Peyer's patch (tissue), 4 donors: Measurements from ENCODE around the gene HEYL. TPM values are rescaled to one million over a fixed set of nuclear protein-coding genes. Genes with fewer than 3 reads are reported as not detected.
"Not testable (repeated sequence)": the region's sequence is repeated elsewhere in the genome, so short reads cannot be mapped to it uniquely, and the experiment has no call there.

Experiments
- DNase-seq, 3 donors: peaks; one replicate each; pipeline ENCODE4 v3.0.0-alpha.2; 2017 to 2019
- H3K27ac ChIP-seq, 4 donors: fragments of 200-600 bp; sonication (generic); one replicate each; pipeline ENCODE4 v1.5.1; 2016 to 2019
- H3K27me3 ChIP-seq, 2 donors: fragments of 200-600 bp; sonication (generic); one replicate each; pipeline ENCODE4 v1.5.1; 2019
- H3K36me3 ChIP-seq, 3 donors: fragments of 200-600 bp; sonication (generic); one replicate each; pipeline ENCODE4 v1.5.1; 2016 to 2019
- H3K4me1 ChIP-seq, 4 donors: fragments of 200-600 bp; sonication (generic); one replicate each; pipeline ENCODE4 v1.5.1; 2016 to 2019
- H3K4me3 ChIP-seq, 4 donors: fragments of 200-600 bp; sonication (generic); 1 replicate in 3 of 4; 2 replicates in 1 of 4; pipeline ENCODE4 v1.5.1; 2016 to 2019; ENCODE audit warnings: mild to moderate bottlenecking in 1 of 4
- H3K9me3 ChIP-seq, 4 donors: fragments of 200-600 bp; sonication (generic); one replicate each; pipeline ENCODE4 v1.5.1; 2016 to 2019; ENCODE audit warnings: mild to moderate bottlenecking in 1 of 4
- CTCF ChIP-seq, 6 experiments: fragments of 450-650 bp in 4 of 6; fragments of 200-600 bp in 2 of 6; sonication (generic) in 1 of 6; IDR thresholded peaks; one replicate each; pipeline ENCODE4 v1.5.1; 2017 to 2019; ENCODE audit warnings: antibody characterized with exemption in 6 of 6, mild to moderate bottlenecking in 3 of 6, moderate library complexity in 1 of 6
- POLR2A ChIP-seq, 2 donors: fragments of 450-650 bp; IDR thresholded peaks; one replicate each; pipeline ENCODE4 v1.5.1; 2017; ENCODE audit warnings: antibody characterized with exemption in 2 of 2, mild to moderate bottlenecking in 2 of 2, moderate library complexity in 2 of 2
- total RNA-seq, 4 donors: library from RNA; depleted of rRNA; stranded (reverse); fragments of >200 nt; gene quantifications; one replicate each; pipeline ENCODE4 v1.1.0, GENCODE V29; 2016

Gene HEYL
- total RNA-seq, 4 donors from 2014 or later = 0.95 to 5.8 (median 1.5) TPM; not detected in 1

- peaks cover 0 to 6% (median 3%) of the 10 kb centered on the region in 4 donors for H3K4me1 ChIP-seq
- no peak for TF ChIP-seq CTCF (IDR thresholded peaks at IDR 0.05)
- no peak for TF ChIP-seq POLR2A (IDR thresholded peaks at IDR 0.05)
- H3K27ac ChIP-seq = no peak overlapping the region
- DNase-seq = no peak
- H3K36me3 ChIP-seq = no peaks in the 10 kb centered on the region
- H3K9me3 ChIP-seq = no peaks in the 10 kb centered on the region
- no peak overlapping the region for H3K4me3 ChIP-seq
- H3K27me3 ChIP-seq = no peaks in the 10 kb centered on the region
Observed at GRCh38 chr1:39608921-39609320, 30.5 kb downstream of the HEYL start.

GRCh38 chr1:39603677-39604076, 35.8 kb downstream of the HEYL start:
- not testable (repeated sequence) for H3K27ac ChIP-seq, H3K27me3 ChIP-seq, H3K4me1 ChIP-seq, DNase-seq, H3K36me3 ChIP-seq, H3K9me3 ChIP-seq, H3K4me3 ChIP-seq

- not testable (repeated sequence) for H3K27ac ChIP-seq, H3K4me1 ChIP-seq, H3K36me3 ChIP-seq, H3K4me3 ChIP-seq, DNase-seq, H3K27me3 ChIP-seq, H3K9me3 ChIP-seq
Observed at GRCh38 chr1:39601667-39602255, 37.7 kb downstream of the HEYL start.

GRCh38 chr1:39596163-39596562, 43.3 kb downstream of the HEYL start:
- Histone ChIP-seq H3K4me3 (no peak overlapping the region), H3K9me3 (no peaks in the 10 kb centered on the region), H3K27ac (no peak overlapping the region), H3K36me3 (no peaks in the 10 kb centered on the region), H3K27me3 (no peaks in the 10 kb centered on the region), H3K4me1 (no peaks in the 10 kb centered on the region)
- no peak for DNase-seq
- TF ChIP-seq CTCF (IDR thresholded peaks at IDR 0.05) (no peak), POLR2A (IDR thresholded peaks at IDR 0.05) (no peak)

- H3K9me3 ChIP-seq = no peaks in the 10 kb centered on the region
- H3K27me3 ChIP-seq = no peaks in the 10 kb centered on the region
- H3K4me1 ChIP-seq = no peaks in the 10 kb centered on the region
- no peaks in the 10 kb centered on the region for H3K36me3 ChIP-seq
- no peak for DNase-seq
- no peak for TF ChIP-seq CTCF (IDR thresholded peaks at IDR 0.05)
- no peak for TF ChIP-seq POLR2A (IDR thresholded peaks at IDR 0.05)
- no peak overlapping the region for H3K27ac ChIP-seq
- no peak overlapping the region for H3K4me3 ChIP-seq
Observed at GRCh38 chr1:39593386-39593785, 46.1 kb downstream of the HEYL start.

GRCh38 chr1:39592069-39592468, 47.4 kb downstream of the HEYL start:
- DNase-seq = no peak
- H3K4me1 ChIP-seq = no peaks in the 10 kb centered on the region
- no peaks in the 10 kb centered on the region for H3K27me3 ChIP-seq
- no peaks in the 10 kb centered on the region for H3K36me3 ChIP-seq
- no peak overlapping the region for H3K27ac ChIP-seq
- no peaks in the 10 kb centered on the region for H3K9me3 ChIP-seq
- no peak overlapping the region for H3K4me3 ChIP-seq
- no peak for TF ChIP-seq CTCF (IDR thresholded peaks at IDR 0.05)
- TF ChIP-seq POLR2A (IDR thresholded peaks at IDR 0.05) = no peak

GRCh38 chr1:39590546-39590945, 48.9 kb downstream of the HEYL start:
- no peak for DNase-seq
- no peaks in the 10 kb centered on the region for H3K27me3 ChIP-seq
- no peaks in the 10 kb centered on the region for H3K4me1 ChIP-seq
- no peaks in the 10 kb centered on the region for H3K36me3 ChIP-seq
- TF ChIP-seq CTCF (IDR thresholded peaks at IDR 0.05) (no peak), POLR2A (IDR thresholded peaks at IDR 0.05) (no peak)
- no peak overlapping the region for H3K4me3 ChIP-seq
- no peaks in the 10 kb centered on the region for H3K9me3 ChIP-seq
- no peak overlapping the region for H3K27ac ChIP-seq
